Peyer's patch (tissue), 4 donors: Measurements from ENCODE around the gene FAM227A. TPM values are rescaled to one million over a fixed set of nuclear protein-coding genes. Genes with fewer than 3 reads are reported as not detected.

Experiments
- DNase-seq, 3 donors: peaks; one replicate each; pipeline ENCODE4 v3.0.0-alpha.2; 2017 to 2019
- H3K27ac ChIP-seq, 4 donors: fragments of 200-600 bp; sonication (generic); one replicate each; pipeline ENCODE4 v1.5.1; 2016 to 2019
- H3K27me3 ChIP-seq, 2 donors: fragments of 200-600 bp; sonication (generic); one replicate each; pipeline ENCODE4 v1.5.1; 2019
- H3K36me3 ChIP-seq, 3 donors: fragments of 200-600 bp; sonication (generic); one replicate each; pipeline ENCODE4 v1.5.1; 2016 to 2019
- H3K4me1 ChIP-seq, 4 donors: fragments of 200-600 bp; sonication (generic); one replicate each; pipeline ENCODE4 v1.5.1; 2016 to 2019
- H3K4me3 ChIP-seq, 4 donors: fragments of 200-600 bp; sonication (generic); 1 replicate in 3 of 4; 2 replicates in 1 of 4; pipeline ENCODE4 v1.5.1; 2016 to 2019; ENCODE audit warnings: mild to moderate bottlenecking in 1 of 4
- H3K9me3 ChIP-seq, 4 donors: fragments of 200-600 bp; sonication (generic); one replicate each; pipeline ENCODE4 v1.5.1; 2016 to 2019; ENCODE audit warnings: mild to moderate bottlenecking in 1 of 4
- CTCF ChIP-seq, 6 experiments: fragments of 450-650 bp in 4 of 6; fragments of 200-600 bp in 2 of 6; sonication (generic) in 1 of 6; IDR thresholded peaks; one replicate each; pipeline ENCODE4 v1.5.1; 2017 to 2019; ENCODE audit warnings: antibody characterized with exemption in 6 of 6, mild to moderate bottlenecking in 3 of 6, moderate library complexity in 1 of 6
- POLR2A ChIP-seq, 2 donors: fragments of 450-650 bp; IDR thresholded peaks; one replicate each; pipeline ENCODE4 v1.5.1; 2017; ENCODE audit warnings: antibody characterized with exemption in 2 of 2, mild to moderate bottlenecking in 2 of 2, moderate library complexity in 2 of 2
- total RNA-seq, 4 donors: library from RNA; depleted of rRNA; stranded (reverse); fragments of >200 nt; gene quantifications; one replicate each; pipeline ENCODE4 v1.1.0, GENCODE V29; 2016

The FAM227A gene
- total RNA-seq, 4 donors from 2014 or later = 2.6 to 18.2 TPM; not detected in 2

DNA sequence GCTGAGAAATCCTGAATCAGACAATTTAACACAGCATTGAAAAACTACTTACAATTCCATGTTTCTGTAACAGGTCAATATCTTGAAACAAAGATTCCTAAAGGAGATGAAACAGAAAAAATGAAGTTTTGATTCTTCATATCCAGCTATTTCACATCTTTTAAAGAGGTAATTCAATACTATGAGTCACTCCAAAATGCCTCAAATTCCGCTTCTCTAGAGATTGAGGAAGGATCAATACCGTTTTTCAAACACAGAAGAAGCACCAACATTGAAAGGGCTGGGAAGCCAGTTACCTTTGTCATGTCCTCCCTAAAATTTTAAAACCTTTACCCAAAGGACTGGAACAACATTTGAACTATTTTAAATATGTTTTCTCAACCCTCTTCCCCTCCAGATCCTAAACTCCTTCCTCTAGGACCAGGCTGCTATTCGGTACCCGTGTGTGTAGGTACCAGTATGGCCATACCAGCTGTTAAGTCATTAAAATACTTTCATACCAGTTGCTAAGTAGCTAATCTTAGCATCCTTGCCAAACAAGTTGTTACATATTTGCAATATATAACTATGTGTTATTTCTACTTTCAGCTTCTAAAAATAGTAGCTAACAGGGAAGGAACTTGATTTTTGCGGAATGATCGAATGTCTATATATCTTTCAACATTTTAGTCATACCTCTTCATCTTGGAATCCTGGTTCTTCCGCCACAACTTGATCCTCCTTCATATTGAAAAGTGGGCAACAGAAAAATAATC is 88.5 kb downstream of the FAM227A start:
- Histone ChIP-seq H3K9me3 (no peaks in the 10 kb centered on the region), H3K36me3 (no peaks in the 10 kb centered on the region), H3K27ac (no peak overlapping the region), H3K27me3 (no peaks in the 10 kb centered on the region), H3K4me3 (no peak overlapping the region), H3K4me1 (peaks cover 0 to 15% (median 7%) of the 10 kb centered on the region in 4 donors)
- TF ChIP-seq POLR2A (IDR thresholded peaks at IDR 0.05) = no peak
- TF ChIP-seq CTCF (IDR thresholded peaks at IDR 0.05) = no peak
- DNase-seq = no peak

DNA sequence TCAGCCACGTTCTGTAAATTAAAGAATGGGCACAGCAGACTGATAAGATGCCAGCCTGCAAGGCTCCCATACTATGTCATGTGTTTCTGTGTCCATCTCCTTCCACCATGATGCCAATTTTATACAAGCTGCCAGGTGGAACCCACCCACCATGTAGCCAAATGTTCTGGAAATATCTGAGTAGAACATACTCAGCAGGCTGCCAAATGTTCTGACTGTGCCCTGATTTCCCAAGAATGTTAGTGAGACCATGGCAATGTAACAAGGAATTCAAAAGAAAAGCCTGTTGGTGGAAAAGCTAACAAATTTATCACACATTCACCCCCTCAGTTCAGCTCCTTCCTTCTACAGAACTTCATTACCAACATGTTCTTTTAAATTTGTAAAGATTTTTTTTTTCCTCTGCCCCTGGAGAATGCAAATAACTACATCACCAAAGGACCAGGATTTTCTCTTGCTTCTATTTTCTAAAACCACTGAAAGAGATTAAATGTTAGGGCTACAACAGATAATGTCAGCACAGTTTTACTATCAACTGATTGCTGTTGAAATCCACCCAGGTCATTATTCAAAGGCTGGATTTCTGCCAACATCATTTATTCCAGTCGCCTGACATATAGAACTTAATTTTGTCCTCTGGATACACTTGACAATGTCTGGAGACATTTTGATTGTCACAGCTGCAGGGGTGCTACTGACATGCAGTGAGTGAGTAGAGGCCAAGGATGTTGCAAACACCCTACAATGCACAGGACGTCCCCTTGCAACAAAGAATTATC is 89.3 kb downstream of the FAM227A start:
- no peaks in the 10 kb centered on the region for H3K9me3 ChIP-seq
- peaks cover 0 to 15% (median 7%) of the 10 kb centered on the region in 4 donors for H3K4me1 ChIP-seq
- H3K27me3 ChIP-seq = no peaks in the 10 kb centered on the region
- H3K27ac ChIP-seq = no peak overlapping the region
- TF ChIP-seq POLR2A (IDR thresholded peaks at IDR 0.05) (no peak), CTCF (IDR thresholded peaks at IDR 0.05) (no peak)
- no peak overlapping the region for H3K4me3 ChIP-seq
- DNase-seq = no peak
- H3K36me3 ChIP-seq = no peaks in the 10 kb centered on the region

- Histone ChIP-seq H3K4me1 (peaks cover 0 to 7% (median under 1%) of the 10 kb centered on the region in 4 donors), H3K27ac (no peak overlapping the region)
Observed at GRCh38 chr22:38565441-38565840, 90.8 kb downstream of the FAM227A start.

DNA sequence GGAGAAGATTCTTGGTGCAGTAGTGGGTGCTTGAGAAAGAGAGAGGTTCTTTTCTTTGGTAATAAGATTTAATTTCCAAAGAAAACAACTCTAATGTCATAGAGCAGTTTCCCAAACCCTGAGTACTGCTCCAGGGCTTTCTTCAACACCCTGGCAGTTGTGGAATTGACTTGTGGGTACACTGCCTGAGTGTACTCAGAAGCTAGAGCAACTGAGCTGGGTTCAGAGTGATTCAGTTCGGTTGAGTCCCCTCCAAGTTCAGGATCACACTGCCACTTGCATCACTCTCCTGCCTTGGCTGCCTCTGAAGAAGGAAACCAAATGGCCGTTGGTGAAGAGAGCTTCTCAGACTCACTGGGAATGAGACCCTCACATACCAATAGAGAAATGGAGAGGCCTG is 91.5 kb downstream of the FAM227A start:
- TF ChIP-seq CTCF (IDR thresholded peaks at IDR 0.05) = no peak
- no peak for TF ChIP-seq POLR2A (IDR thresholded peaks at IDR 0.05)
- Histone ChIP-seq H3K27ac (no peak overlapping the region), H3K4me3 (no peak overlapping the region), H3K36me3 (no peaks in the 10 kb centered on the region), H3K9me3 (no peaks in the 10 kb centered on the region), H3K27me3 (no peaks in the 10 kb centered on the region), H3K4me1 (peaks cover 0 to 5% (median 0%) of the 10 kb centered on the region in 4 donors)
- DNase-seq = no peak

More at GRCh38 chr22:38565441-38565840, 90.8 kb downstream of the FAM227A start:
- DNase-seq = no peak
- Histone ChIP-seq H3K27me3 (no peaks in the 10 kb centered on the region), H3K9me3 (no peaks in the 10 kb centered on the region), H3K4me3 (no peak overlapping the region), H3K36me3 (no peaks in the 10 kb centered on the region)
- TF ChIP-seq POLR2A (IDR thresholded peaks at IDR 0.05) (no peak), CTCF (IDR thresholded peaks at IDR 0.05) (no peak)

DNA sequence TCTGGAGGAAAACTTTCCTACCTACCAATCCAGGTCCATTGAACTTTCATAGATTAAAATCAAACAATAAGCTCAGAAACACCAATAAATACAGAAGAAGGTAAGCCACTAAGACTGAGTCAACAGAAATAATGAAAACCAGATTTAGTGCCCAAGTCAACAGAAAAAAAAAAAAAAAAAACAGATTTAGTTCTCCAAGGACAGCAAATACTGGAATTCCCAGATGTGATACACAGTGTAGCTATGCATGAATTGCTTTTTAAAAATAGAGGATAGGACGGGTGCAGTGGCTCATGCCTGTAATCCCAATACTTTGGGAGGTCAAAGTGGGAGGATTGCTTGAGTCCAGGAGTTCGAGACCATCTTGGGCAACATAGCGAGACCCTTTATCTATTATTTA is 101.9 kb downstream of the FAM227A start:
- H3K4me3 ChIP-seq = no peak overlapping the region
- TF ChIP-seq POLR2A (IDR thresholded peaks at IDR 0.05) (no peak), CTCF (IDR thresholded peaks at IDR 0.05) (no peak)
- no peak overlapping the region for H3K27ac ChIP-seq
- no peaks in the 10 kb centered on the region for H3K36me3 ChIP-seq
- no peaks in the 10 kb centered on the region for H3K4me1 ChIP-seq
- no peaks in the 10 kb centered on the region for H3K27me3 ChIP-seq
- no peaks in the 10 kb centered on the region for H3K9me3 ChIP-seq
- no peak for DNase-seq
